HG02943 (cell line): Measurements from ENCODE around the gene GID8.

Source experiments
- ATAC-seq: cut with Tn5 transposase; IDR thresholded peaks from one replicate; pipeline ENCODE4 v1.9.1; 2021; ENCODE audit warnings: mild to moderate bottlenecking, low read depth, moderate library complexity; ENCODE audit not compliant: unreplicated experiment

GID8 gene

DNA sequence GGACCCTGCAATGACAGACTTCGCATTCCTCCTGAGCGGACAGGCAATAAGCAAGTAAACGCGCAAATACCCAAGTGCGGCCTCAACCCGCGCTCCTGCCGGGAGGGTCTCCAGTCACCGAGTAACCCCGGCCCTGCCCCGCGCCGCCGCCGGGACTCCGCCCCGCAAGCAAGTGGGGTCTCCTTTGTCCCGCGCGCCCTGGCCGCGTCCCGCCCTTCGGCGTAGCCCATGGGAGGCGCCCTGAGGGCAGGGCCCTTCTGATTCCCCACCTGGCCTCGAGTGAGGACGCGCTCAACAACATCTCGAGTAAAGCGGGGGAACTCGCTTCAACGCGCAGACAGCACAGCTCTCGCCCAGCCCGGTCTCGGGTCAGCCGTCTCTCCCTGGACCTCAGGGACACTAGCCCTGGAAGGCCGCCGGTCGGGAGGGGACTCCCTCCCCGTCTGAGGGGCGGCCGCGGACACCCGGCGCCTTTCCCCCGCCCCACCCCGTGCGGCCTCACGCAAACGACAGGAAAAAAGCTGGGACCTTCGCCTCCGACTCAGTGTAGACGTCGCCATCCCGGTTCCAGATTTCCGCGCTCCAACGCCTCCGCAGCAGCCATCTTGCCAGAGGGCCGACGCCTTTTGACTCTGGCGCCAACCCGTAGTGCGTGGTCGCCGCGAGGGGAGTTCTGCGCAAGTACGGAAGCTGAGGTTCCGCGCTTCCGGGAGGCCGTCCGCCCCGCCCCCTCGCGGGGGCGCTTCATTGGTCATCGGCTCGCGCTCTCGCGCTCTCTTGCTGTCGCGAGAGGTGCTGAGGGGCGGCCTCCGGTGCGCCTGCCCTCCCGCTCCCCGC lies 461 bp upstream of the GID8 start:
- peak; percentile 80 for ATAC-seq

DNA sequence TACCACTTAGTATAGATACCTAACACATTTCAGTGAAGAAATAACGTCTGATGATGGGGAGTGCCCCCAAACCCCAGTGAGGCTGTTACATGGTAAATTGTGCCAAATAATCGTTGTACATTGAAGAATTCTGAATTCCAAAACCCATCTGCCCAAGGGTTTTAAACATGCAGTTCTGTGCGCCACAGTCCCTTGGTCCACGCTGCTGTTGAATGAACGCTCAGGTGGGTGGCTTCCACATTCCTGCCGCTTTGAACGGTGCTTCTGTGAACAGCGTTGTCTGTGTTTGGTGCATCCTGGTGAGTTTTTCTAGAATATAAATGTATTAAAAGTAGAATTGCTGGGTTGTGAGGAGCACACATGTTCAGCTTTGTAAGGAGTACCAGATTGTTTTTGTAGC lies 2.9 kb downstream of the GID8 start:
- ATAC-seq: no peak

DNA sequence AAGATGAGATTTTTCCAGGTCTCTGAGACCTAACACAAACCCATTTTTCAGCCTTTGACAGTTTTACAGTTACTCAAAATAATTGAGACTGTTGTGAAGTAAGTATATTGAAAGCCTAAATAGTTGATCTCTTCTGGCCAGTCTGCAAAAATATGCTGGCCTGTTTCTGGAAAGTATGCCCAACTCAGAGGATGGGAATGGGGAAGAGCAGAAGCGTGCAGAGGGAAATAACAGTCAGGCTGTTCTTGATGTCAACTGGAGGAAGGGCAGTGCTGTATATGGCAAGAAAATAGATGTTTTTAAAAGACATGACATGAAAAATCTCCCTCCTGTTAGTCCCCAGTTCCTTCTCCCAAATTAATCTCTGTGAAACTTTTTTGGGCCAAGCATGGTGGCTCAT lies 3.8 kb downstream of the GID8 start:
- ATAC-seq: no peak

DNA sequence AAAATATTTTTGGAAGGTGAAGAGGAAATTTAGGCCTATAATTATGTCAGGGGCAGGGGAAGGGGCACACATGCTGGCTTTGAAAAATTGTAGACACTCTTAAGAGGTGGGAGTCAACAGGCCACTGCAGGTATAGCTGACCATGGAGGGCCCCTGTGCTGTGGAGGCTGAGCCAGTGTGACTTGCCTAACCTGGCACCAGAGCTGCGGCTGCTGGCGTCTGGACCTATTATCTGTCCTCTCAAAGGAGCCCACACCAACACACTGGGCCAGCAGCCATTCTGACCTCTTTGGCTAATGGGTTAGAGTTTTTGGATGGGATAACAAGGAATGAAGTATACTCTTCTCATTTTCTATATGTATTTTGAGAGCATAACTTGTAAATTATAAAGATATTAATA lies 4.5 kb downstream of the GID8 start:
- ATAC-seq: no peak

DNA sequence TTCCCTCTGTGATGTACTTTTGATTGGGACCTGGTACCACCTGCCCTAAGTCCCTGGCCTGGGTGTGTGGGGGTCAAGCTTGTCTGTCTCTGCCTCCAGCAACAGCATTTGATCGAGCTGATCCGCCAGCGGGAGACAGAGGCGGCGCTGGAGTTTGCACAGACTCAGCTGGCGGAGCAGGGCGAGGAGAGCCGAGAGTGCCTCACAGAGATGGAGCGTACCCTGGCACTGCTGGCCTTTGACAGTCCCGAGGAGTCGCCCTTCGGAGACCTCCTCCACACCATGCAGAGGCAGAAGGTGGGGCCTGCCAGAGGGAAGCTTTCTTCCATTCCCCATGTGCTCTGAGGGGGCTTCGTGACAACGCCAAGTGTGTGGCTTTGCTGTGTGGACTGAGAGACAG lies 5.4 kb downstream of the GID8 start:
- no peak for ATAC-seq

DNA sequence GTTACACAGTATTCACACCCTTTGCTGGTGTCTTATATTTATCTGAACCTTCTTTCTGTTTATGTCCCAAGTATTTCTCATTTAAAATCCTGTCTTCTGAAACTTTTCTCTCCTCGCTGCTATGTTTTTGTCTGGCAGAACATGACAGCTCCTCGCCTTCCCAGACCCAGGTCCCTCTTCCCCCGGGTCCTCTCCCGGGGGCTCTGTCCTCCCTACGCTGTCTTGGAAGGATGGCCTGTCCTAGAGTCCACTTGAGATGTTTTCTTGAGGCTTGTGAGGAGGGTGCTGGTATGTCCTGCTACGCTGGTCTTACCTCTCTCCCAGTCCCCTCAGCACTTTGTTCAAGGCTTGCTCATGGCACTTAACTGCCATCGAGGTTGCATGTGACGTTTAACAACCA lies 6.2 kb downstream of the GID8 start:
- no peak for ATAC-seq

DNA sequence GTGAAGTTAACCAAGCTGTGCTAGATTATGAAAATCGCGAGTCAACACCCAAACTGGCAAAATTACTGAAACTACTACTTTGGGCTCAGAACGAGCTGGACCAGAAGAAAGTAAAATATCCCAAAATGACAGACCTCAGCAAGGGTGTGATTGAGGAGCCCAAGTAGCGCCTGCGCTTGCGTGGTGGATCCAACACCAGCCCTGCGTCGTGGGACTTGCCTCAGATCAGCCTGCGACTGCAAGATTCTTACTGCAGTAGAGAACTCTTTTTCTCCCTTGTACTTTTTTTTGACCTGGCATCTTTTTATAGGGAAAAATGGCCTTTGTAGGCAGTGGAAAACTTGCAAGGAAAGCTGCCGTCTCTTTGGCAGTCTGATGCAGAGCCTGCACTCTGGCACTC lies 6.8 kb downstream of the GID8 start:
- ATAC-seq: no peak

DNA sequence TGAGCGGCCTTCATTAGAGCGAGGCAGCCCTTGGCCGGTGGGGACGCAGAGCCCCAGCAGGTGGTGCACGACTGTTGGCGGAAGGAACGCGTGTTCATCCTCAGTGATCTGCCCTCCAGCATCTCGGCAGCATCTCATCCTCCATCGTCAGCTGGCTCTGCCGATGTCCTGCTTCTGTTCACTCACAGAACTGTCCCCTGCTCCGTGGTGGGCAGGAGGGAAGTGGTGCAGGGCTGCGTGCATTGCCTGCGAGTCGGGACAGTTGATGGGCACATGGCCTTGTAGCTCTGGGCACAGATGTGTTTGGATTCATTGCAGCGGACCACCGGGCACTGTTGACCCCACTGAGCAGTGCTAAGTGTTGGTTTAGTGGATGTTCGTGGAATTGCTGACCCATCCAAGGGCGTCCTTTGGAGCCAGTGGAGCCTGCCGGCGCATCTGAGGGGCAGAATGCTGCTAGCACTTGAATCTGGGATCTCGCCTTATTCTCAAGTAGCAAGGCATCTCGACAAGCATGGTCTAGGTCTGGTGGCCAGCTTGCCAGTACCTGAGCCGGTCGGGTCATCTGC lies 7.9 kb downstream of the GID8 start:
- no peak for ATAC-seq

DNA sequence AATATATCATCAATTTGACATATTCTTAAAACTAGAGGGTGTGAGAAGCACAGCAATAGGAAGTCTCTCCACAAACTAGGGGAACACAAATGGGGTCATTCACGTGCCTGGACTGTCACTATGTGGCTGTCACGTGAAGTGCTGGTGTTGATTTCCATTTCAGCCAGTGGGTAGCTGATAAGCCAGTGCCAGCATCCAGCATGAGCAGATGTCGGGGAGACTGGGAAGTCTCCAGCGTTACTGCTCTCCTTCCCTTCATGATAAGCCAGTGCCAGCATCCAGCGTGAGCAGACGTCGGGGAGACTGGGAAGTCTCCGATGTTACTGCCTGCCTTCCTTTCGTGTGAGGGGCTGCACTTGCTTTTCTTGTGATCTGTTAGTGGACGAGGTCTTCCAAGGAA lies 9.0 kb downstream of the GID8 start:
- ATAC-seq: no peak

DNA sequence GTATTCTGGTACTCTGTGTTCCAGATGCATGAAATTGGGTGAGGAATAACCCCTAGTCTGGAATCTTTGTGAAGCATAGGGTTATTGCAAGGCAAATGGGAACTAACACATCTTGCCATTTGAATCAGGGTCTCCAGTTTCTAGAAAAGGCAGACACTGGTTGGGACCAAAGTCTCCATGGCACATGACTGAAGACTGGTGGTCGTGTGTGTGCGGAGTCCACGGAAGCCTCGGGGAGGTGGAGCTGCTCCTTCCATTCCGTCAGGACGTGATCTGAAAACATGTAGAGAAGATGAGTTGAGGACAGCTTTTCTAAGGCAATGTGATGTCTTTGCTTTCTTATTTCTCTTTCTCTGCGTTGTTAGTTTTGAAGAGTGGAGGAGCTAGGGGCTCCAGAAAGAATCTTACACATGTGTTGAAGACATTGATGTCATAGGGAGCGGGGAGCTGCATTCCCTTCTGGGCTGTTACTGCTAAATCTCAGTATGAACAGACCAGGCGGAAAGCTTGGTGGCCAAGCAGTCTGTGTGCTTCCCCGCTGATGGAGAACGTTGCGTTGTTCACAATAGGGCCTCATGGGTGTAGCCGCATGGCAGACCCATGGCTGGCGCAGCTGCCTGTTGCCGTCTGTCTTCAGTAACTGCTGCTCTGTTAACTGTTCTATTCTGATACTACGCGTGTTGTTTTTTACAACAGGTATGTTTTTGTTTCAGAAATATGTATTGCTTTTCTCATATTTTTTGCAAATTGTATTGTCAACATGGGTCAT lies 9.8 kb downstream of the GID8 start:
- no peak for ATAC-seq

DNA sequence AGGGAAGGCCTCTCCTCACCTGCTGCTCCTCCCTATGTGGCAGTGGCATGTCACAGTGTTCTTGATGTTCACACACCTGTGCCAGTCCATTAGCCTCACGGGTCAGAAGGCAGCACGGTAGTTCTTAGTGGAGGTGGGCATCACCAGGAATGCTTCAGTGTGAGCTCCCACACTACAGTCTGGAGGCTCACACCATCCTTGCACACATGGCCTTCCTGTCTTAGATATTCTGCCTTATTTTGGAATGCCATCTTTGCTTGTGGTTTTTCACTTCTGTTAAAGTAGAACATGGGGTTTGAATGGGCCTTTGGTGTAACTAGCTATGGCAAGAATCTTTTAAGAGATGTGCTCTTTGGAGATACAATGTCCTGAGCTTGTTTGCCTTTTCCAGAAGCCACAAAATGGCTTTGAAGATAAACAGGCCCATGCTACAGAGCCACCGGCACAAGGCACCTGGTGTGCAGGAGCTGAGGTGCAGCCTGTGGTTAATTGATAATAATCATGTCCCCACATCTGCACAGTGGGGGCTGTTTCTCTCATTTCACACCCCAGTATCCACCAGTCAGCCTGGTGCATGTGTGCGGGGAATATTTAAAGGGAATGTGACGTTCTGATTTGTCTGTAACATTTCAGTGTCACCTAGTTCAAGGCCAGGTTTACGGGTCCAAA lies 11.3 kb downstream of the GID8 start:
- ATAC-seq: no peak

DNA sequence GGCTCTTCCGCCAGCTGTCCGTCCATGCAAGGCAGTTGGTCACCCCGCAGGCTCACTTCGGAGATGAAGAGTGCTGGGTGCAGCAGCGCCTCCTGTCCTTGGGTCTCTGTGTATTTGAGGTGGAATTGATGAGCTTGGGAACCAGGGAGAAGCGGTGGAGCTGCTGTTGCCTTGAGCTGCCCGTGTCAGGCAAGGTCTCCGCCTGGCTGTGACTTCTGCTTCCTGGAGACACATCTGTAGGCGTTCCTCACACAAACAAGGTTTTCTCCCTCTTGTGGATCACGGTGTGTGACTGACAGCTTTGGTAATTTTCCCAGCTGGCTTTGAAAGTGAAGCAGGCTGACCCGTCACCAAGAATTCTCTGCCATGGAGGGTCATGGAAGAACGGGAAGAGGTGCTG lies 12.0 kb downstream of the GID8 start:
- ATAC-seq: no peak

DNA sequence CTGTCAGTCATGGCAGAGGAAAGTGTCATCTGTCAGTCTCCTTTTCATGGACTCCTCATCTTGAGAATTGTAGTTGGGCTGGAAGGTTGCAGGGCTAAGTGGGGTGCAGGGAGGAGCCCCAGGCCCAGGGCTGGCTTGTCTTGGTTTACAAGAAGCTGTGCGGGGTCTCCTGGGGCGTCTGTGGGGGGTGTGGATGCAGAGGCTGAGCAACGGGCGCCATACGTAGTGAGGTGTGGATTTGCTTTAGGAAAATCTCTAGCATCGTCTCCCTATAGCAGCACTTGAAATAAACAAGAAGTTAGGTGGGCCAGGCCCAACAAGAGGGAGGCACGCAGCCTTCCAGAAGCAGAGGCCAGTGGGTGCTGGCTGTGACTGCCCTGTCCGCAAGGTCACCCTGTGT lies 12.8 kb downstream of the GID8 start:
- ATAC-seq: no peak

DNA sequence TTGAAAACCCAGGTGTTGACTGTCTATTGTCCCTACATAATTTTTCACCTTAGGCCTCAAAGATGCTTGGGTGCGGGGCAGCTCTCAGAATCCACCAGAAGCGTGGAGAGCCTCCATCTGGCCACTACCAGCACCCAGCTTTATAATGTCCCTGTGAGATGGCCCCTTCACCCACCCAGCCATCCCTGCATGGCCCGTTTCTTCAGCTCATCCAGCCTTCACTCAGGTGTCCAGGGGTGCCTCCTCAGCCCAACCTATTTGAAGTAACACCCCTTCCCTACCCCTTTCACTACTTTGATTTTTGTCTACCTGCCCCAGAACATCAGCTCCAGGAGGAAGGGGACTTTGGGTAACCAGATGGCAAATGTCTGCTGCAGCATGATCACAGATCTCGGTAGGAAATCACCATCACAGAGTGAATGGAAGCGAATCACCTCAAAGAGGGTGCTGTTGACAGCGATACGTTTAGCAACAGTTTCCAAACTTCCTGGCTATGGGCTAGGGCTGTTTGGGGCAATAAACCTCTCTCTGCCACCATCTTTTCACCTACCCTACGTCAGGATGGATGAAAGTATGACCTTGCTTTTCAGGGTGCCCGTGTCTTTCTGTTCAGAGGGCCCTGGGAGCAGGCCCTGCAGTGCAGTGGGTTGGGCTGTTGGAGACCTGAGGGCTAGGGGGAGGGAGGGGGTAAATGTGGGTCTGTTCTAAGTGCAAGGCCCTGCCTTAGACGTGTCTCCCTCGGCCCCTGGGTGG lies 13.4 kb downstream of the GID8 start:
- ATAC-seq: no peak

DNA sequence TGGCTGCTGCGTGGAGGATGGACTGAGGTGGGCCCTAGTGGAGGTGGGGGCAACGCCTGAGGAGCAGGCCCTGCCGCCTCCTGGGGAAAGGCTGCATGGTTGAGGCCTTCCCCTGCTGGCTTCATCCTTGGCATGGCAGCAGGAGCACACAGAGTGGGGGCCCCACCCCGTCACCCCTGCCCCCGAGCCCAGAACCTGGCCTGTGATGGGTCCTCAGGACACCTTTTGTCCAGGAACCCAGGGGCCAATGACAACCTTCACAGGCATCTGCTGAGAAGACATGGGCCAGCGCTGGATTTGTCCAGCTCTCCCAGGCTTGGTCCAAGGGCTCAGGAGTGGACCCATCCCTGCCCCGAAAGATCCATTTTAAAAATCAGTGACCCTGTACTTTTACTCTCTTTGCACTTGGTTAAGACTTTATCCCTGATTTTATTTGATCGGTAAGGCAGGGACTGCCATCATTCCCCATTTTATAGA lies 14.0 kb downstream of the GID8 start:
- no peak for ATAC-seq

DNA sequence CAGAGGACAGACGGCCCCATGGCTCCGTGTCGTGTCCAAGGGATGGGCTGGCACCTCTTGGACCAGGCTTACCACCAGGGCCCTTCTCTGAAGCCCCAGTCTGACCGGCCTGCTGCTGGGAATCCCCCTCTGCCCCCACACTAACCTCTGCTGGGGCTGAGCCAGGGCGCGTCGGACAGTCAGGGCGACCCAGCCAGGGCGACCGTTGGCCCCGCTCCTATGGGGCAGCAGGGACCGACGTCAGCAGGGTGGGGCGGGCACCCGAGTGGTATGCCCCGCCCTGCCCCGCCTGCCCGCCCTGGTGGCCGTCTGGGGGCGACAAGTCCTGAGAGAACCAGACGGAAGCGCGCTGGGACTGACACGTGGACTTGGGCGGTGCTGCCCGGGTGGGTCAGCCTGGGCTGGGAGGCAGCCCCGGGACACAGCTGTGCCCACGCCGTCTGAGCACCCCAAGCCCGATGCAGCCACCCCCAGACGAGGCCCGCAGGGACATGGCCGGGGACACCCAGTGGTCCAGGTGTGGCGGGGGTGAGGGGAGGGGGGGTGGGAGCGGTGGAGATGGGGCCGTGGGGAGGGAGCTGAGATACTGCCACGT lies 14.5 kb downstream of the GID8 start, which contains the start of gene SLC17A9:
SLC17A9 (plus strand) TSS at position 337 of the 595 bp plus-strand sequence; CDS start at position 459, 122 bp downstream.
- ATAC-seq: peak; percentile 44

DNA sequence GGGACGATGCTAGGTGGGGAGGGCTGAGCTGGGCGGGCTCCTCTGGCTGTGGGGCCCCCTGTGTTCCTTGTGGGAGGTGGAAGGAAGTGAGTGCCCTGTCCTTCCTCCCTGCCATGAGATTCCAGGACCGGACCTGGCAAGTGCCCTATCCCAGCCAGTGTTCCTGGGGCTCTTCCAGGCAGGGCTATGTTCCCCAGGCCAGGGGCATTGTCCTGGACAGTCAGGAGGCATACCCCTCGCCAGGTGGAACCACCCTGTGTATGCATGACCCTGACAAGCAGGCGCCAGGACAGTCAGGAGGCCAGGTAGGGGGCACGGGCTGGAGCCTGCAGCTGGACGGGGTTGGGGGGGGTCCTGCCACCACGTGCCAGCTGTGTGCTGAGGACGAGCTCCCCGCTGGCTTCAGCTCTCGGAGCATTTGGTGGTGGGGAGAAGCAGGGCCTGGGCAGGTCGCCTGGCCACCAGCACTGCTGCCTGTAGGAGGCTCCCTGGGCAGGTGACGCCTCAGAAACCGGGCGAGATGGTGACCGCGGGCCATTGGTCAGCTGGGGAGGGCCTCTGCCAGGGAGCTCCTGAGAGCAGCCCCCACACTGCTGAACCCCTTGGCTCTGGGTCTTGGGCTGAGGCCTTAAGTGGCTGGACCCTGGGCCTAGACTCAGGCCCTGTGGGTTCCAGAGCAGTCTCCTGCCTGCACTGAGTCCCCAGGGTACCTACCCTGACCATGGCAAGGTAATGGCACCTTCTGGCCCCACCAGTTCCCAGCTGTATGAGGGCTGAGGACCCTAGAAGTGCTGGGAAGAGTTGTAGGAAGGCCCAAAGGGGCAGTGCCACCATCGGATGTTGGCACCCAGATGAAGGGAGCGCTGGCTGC lies 15.3 kb downstream of the GID8 start:
- no peak for ATAC-seq

DNA sequence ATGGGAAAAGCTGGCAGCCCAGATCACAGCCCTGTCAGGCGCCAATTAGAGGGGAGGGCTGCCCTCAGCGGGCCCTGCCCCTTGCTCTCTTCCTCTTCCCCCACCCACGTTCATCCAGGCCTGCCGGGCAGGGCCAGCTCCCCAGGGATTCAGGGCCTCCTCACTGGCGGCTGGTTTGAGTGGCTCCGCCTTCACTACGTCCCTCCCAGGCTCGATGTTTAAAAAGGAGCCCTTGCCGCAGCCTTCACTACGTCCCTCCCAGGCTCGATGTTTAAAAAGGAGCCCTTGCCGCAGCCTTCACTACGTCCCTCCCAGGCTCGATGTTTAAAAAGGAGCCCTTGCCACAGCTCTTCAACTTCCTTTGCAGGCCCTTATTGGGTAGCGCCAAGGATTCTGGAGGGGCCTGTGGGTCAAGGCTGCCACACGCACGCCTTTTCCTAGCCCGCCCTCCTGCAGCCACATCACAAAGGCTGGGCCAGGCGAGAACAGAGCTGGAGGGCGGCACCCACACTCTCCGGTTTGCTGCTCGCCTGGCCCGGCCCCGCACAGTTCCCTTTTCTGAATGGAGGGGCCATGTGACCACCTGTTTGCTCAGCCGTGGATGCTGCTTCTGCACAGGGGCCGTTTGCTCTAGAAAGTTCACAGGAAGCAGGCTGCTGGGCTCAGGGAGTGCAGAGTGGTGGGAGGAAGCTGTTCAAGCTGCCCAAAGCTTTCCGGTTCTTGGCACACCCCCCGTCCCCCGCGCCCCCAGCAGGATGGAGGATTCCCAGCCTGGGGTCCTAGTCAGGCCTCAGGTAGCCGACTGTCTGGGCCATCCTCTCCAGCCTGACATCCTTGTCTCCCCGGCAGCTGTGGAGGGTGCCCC lies 16.1 kb downstream of the GID8 start:
- ATAC-seq: peak; percentile 69
